Stimulated activated CD4-positive, alpha-beta T cell treated with anti-CD3 and anti-CD28 coated beads, Interleukin-4, amount 100 ng/mL, for 24 hours (primary cell): ENCODE data around the gene PAX3.

Experiments used
- DNase-seq: peaks from one replicate; pipeline ENCODE4 v3.0.0-alpha.2; 2020

PAX3 gene

DNA sequence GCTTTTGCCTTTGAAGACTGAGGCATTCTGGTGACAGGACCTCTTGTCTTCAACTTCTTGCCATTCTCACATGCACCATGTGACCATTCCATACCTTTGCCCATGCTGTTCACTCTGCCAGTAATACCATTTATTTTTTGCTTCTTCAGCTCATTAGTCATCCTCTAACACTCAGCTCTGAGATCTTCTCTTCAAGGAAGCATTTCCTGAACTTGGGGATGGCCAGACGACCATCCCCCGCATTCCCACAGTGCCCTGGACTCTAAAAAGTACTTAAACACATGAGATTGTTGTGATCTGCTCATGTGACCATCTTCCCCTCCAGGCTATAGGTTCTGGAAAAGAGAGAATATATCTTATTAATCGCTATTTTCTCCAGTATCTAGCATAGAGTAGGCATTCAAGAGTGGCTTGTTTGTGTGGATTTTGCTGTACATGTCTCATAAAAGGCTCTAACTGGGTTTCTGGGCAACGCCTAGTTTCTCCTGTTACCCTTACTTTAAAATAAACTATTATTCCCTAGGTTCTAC is 33.9 kb downstream of the PAX3 start:
- no peak for DNase-seq

DNA sequence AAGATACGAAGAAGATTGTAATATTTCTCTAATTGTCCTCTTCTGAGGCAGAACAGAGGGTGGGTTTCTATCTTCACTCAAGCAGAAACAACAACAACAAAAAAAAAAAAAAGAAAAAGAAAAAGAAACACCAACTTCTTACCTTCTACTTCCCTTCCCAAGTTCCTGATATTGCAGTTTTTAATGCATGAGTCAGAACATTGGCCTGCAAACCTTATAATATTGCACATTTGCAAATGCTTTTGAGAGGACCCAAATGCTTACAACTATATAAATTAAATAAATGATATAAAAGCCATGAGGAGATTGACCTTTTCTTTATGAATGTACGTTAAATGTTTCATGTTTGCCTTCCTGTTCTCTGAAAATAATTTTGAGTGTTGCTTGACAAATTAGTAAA is 37.3 kb downstream of the PAX3 start:
- no peak for DNase-seq

DNA sequence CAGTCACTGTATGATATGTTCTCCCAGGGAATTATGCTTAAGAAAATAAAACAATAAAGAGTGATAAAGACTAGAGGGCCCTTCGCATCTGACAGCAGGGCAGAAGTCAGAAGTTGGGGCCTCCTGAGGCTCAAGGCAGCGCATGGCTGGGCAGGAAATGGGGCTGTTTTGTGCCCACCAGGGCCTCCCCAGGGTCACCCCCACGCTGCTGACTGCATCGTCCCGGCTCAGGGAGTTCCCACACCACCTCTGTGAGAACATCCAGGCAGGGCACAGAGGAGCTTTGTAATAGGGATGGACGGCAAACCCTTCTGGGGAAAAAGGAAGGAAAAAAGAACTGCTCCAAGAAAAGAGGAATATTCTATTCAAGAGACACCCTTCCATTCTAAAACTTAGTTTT is 41.2 kb downstream of the PAX3 start:
- no peak for DNase-seq

GRCh38 chr2:222256250-222256649 is 42.5 kb downstream of the PAX3 start:
- no peak for DNase-seq

DNA sequence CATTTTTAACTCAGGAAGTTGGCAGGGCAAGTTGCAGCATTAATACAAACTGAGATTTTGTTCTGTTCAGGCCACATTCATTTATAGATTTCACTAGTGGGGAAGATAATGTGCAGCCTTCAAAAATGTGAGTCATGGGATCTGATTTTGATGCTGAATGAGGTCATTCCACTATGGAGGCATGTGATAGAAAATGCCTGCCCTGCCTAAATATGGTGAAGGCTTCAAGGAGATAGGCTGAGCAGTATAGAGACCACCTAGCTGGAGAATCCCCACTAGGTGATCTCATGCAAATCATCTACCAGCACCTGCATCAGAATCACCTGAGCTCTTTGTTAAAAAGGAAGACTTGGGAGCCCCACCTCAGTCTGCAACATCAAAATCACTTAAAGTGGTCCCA is 43.7 kb downstream of the PAX3 start:
- DNase-seq = no peak

GRCh38 chr2:222250313-222250712 is 48.5 kb downstream of the PAX3 start:
- DNase-seq = no peak

- DNase-seq = no peak
Observed at GRCh38 chr2:222249444-222249843, 49.4 kb downstream of the PAX3 start.

DNA sequence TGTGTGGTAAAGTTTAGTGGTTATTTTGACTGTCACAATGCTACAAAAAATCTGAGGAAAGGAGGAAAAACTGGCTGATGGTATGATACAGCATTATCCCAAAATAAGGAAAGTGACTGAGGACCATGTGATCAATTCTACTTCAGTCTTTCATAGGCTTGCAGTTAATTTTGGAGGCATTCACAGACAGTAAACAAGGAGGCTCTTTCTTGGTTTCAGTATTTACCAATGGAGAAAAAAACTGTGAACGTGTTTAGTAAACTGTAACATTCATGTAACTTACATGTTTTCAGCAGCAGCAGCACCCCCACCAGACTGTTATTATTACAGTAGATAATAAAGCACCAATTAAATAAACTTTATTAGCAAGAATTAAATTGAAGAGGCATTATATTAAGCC is 50.0 kb downstream of the PAX3 start:
- DNase-seq = no peak

DNA sequence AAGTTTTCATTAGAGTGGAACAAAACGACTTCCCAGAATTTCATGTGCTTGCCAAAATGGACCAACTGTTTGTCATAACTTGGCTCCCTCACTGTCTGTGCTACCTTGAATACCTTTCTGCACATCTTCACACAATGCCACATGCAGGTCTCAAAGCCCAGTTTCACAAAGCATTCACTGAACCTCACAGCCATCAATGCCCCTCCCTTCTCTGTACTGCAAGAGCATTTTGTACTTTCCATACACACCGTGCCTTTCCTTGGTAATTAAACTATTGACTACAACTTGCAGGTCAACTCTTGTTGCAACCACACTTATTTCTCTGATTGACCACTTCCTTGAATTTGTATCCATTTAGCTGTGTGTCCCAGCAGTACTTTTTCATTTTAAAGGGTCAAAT is 50.5 kb downstream of the PAX3 start:
- DNase-seq = no peak

DNA sequence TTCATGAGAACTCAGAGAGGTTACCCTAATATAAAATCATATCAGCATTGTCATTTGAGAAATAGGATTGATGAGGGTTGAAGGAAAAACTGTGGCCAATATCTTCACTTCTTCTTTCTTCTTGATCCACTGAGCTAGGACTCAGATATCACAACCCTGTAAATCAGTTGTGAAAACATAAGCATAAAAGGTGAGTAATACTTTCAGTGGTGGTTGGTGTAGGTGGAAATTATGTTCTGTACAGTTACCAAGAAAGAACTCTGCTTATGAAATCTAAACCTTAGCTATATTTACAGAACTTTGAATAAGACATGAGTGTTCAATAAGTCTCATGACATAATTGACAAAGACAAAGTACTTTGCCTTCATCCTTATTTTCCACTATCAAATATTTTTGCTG is 56.3 kb downstream of the PAX3 start:
- DNase-seq = no peak

GRCh38 chr2:222241128-222241870 is 57.5 kb downstream of the PAX3 start:
- no peak for DNase-seq

- no peak for DNase-seq
Observed at GRCh38 chr2:222240676-222241049, 58.1 kb downstream of the PAX3 start.

GRCh38 chr2:222239945-222240675 is 58.7 kb downstream of the PAX3 start:
- DNase-seq = no peak

- DNase-seq = no peak
Observed at GRCh38 chr2:222239091-222239490, 59.7 kb downstream of the PAX3 start.

- DNase-seq = no peak
Observed at GRCh38 chr2:222238072-222238471, 60.7 kb downstream of the PAX3 start.

DNA sequence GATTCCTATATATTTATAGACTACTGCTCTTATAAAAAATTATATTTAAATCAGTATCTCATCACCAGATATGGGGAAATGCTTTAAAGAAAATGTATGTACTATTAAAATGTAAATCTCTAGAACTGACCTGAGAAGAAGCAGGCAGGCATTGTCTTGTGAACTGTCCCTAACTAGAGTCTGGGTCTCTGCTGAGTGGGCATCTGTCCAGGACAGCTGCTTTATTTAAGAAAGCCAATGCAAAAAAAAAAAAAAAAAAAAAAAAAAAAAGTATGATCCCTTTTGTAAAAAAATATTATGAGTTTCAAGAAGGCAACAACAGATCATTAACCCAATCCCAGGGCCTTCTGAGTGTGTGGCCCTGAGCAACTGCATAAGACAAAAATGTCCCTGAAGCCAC is 66.0 kb downstream of the PAX3 start:
- DNase-seq = no peak

GRCh38 chr2:222232372-222232771 is 66.4 kb downstream of the PAX3 start:
- DNase-seq = no peak

GRCh38 chr2:222228054-222228453 is 70.7 kb downstream of the PAX3 start:
- no peak for DNase-seq

DNA sequence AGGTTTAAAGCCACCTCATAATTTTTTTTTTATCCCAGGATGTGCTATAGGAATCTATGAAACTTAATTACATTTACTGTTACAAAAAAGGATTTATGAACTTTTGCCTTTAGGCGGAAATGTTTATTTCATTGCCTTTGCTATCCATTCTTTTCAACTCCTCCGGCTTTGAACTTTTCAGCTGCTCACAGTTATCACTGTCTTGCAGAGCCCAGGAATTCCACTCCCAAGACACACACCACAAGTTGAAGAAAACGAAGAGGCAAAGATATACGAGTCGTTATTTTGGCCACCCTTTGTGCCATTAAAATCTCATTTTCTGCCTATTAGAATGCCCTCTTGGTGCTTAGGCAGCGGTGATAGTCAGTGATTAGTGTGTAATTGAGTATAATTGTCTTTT is 80.0 kb downstream of the PAX3 start:
- no peak for DNase-seq

DNA sequence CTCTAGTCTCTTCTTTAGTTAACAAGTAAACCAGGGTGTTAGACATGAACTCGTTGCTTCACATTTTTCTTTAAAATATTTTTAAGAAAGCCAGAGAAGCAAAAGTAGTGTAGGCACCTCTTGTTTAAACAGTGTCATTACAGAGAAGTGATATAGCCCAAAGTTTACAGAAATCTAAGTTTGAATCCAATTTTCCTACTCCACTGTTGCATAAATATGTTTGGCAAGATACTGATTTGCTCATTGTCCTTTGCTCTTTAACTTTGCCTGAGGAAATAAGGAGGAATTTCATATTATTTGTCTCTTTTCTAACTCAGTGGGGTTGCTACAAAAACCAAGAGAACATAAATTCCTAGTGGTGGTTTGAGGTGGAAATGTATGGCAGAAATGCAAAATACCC is 81.1 kb downstream of the PAX3 start:
- DNase-seq = no peak

GRCh38 chr2:222214885-222215284 is 83.9 kb downstream of the PAX3 start:
- no peak for DNase-seq

GRCh38 chr2:222213049-222213448 is 85.7 kb downstream of the PAX3 start:
- DNase-seq = no peak

- no peak for DNase-seq
Observed at GRCh38 chr2:222212571-222212970, 86.2 kb downstream of the PAX3 start.

DNA sequence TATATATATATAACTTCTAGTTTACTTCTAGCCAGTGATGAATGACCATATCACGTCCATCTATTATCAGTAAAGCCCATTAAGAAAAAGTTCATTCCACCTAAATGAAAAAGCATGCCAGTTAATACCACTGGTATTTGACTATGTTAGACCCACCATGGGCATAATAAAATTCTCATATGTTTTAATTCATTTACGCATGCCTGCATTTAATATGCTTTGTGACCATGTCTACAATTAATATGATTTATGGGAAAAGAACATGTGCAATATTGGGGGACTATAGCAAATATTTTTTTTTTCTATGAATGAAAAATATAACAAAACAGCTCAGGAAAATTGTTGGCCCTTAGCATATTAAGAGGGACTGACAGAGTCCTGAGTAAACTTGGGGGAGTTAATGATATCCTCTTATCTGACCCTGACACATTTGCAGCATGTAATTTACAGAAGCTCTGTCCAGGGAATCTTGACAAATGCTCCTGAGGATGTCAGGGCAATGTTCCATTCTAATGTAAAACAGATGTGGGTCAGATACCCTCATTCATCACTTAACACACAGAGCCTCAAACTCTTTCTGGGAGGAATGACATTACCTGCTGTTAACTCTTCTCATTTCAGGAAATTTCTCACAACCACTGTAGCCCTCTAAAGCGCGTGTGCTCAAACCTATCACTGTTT is 90.6 kb downstream of the PAX3 start:
- DNase-seq = no peak
